Measurements from ENCODE around the gene KIF12.
"Not testable (repeated sequence)": the region's sequence is repeated elsewhere in the genome, so short reads cannot be mapped to it uniquely, and the experiment has no call there.

The KIF12 gene

GRCh38 chr9:114046237-114046755 lies 52.8 kb downstream of the KIF12 start:
- no peak for DNase-seq (ENCODE audit: low read depth)

DNA sequence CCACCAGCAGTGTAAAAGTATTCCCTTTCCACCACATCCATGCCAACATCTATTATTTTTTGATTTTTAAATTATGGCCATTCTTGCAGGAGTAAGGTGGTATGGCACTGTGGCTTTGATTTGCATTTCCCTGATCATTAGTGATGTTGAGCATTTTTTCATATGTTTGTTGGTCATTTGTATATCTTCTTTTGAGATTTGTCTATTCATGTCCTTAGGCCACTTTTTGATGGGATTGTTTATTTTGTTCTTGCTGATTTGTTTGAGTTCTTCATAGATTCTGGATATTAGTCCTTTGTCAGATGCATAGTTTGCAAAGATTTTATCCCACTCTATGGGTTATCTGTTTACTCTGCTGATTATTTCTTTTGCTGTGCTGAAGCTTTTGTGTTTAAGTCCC lies 55.4 kb downstream of the KIF12 start:
- DNase-seq (ENCODE audit: low read depth): not testable (repeated sequence)
